Activated CD8-positive, alpha-beta memory T cell treated with anti-CD3 and anti-CD28 coated beads, Interleukin-2, amount 50 U/mL, for 1 hour (primary cell): ENCODE data around the gene PNLIP.

Source experiments
- DNase-seq: peaks from one replicate; pipeline ENCODE4 v3.0.0-alpha.2; 2020; ENCODE audit errors: extremely low read depth

The PNLIP gene

DNA sequence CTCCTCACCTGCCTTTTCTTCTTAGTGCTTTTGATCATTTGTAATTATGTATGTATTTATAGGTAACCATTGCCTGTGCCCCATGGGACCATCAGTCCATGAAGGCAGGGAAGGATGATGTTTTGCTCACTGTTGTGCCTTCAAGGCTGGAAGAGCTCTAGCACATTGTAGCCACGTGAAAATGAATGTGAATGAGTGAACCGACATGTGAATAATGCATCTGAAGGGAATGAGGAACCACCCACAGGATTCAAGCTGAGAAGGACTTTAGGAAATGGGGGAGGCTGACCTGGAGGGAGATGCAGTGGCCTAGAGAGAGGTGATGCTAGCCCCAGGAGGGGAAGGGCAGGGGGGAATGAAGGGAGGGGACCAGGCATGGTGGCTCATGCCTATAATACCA, 69.1 kb downstream of the PNLIP start:
- no peak for DNase-seq

DNA sequence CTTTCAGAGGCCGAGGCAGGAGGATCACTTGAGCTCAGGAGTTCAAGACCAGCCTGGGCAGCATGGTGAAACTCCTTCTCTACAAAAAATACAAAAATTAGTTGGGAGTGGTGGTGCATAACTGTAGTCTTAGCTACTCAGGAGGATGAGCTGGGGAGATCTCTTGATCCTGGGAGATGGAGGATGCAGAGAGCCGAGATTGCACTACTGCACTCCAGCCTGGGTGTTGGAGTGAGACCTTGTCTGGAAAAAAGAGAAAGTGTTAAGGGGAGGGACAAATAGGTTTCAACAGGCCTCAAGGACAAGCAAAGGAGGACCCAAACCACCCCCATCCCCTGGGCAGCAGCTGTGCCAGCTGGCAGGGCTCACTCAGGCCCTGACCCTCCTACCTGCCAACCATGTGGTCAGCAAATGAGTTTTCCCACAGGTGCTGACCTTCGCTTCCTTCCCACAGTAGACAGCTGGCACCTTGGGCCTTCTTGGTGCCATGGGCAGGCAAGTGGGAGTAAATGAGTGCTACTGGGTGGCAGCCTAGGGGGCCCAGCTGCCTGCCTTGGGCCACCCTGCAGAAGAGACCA, 69.6 kb downstream of the PNLIP start:
- no peak for DNase-seq
